Prostate gland (tissue), 2 donors: ENCODE measurements around the gene FADS1.

Experiments used
- POLR2A ChIP-seq: fragments of 450-650 bp; IDR thresholded peaks from one replicate; pipeline ENCODE4 v1.6.1; 2016; ENCODE audit warnings: antibody characterized with exemption, mild to moderate bottlenecking
- POLR2AphosphoS5 ChIP-seq: sonication (generic); formaldehyde crosslinking; IDR thresholded peaks from one replicate; pipeline ENCODE4 v1.6.1; 2017; ENCODE audit warnings: antibody characterized with exemption
- TF ChIP-seq, protein P1 (sequence below), 4 experiments: fragments of 200-600 bp in 2 of 4; fragments of 450-650 bp in 2 of 4; sonication (generic) in 2 of 4; IDR thresholded peaks; 1 replicate in 3 of 4; 2 replicates in 1 of 4; pipeline ENCODE4 v1.5.1; 2016 to 2019; ENCODE audit warnings: antibody characterized with exemption in 4 of 4, mild to moderate bottlenecking in 2 of 4, moderate library complexity in 2 of 4

- TF ChIP-seq, protein P1, sequence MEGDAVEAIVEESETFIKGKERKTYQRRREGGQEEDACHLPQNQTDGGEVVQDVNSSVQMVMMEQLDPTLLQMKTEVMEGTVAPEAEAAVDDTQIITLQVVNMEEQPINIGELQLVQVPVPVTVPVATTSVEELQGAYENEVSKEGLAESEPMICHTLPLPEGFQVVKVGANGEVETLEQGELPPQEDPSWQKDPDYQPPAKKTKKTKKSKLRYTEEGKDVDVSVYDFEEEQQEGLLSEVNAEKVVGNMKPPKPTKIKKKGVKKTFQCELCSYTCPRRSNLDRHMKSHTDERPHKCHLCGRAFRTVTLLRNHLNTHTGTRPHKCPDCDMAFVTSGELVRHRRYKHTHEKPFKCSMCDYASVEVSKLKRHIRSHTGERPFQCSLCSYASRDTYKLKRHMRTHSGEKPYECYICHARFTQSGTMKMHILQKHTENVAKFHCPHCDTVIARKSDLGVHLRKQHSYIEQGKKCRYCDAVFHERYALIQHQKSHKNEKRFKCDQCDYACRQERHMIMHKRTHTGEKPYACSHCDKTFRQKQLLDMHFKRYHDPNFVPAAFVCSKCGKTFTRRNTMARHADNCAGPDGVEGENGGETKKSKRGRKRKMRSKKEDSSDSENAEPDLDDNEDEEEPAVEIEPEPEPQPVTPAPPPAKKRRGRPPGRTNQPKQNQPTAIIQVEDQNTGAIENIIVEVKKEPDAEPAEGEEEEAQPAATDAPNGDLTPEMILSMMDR (IDR thresholded peaks at IDR 0.05): no peak
- TF ChIP-seq POLR2AphosphoS5: no peak
- TF ChIP-seq POLR2A: no peak
Measured at GRCh38 chr11:61769169-61769920, 47.5 kb downstream of the FADS1 start.
